Measurements from ENCODE around the gene PCSK5. TPM values are rescaled to one million over a fixed set of nuclear protein-coding genes. Genes with fewer than 3 reads are reported as not detected.

The PCSK5 gene
- total RNA-seq, 1 donor from 2014 or later, result 30.7 TPM

GRCh38 chr9:75985515-75985914, 95.0 kb downstream of the PCSK5 start:
- no peak for DNase-seq (ENCODE audit: extremely low spot score, unreplicated experiment)
- Mint-ChIP-seq H3K36me3 (peaks cover 5% of the 10 kb centered on the region), H3K4me1 (ENCODE audit: unreplicated experiment) (peaks cover 6% of the 10 kb centered on the region), H3K27ac (no peak overlapping the region), H3K4me3 (no peak overlapping the region), H3K9me3 (no peaks in the 10 kb centered on the region), H3K27me3 (no peaks in the 10 kb centered on the region)
- no peak for TF ChIP-seq CTCF (conservative IDR thresholded peaks at IDR 0.05)

- Mint-ChIP-seq H3K4me1 (ENCODE audit: unreplicated experiment) (peaks cover 6% of the 10 kb centered on the region), H3K27ac (no peak overlapping the region), H3K27me3 (no peaks in the 10 kb centered on the region), H3K4me3 (no peak overlapping the region), H3K9me3 (peaks cover 3% of the 10 kb centered on the region), H3K36me3 (peaks cover 10% of the 10 kb centered on the region)
- TF ChIP-seq CTCF (conservative IDR thresholded peaks at IDR 0.05), result no peak
- DNase-seq (ENCODE audit: extremely low spot score, unreplicated experiment), result no peak
Measured at GRCh38 chr9:75988663-75989062, 98.2 kb downstream of the PCSK5 start.

DNA sequence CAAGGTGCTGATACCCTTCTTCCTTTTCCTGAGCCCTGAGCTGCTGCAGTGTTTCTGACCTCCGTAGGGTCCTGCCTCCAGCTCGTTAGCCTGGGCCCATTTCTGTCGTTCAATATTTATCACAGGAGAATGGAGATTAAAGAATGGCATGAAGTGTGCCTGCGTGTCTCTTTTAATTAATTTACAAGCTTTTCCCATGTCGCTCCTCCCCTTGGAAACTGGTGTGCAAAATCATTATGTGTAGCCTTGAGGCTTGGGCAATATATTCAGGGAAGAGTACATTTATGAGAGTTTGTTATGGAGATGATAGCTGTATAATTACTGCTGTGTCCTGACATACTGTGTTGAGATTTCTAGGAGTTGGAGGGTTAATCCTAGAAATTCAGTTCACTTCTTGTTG, 99.7 kb downstream of the PCSK5 start:
- peaks cover 5% of the 10 kb centered on the region for H3K27me3 Mint-ChIP-seq
- TF ChIP-seq CTCF (conservative IDR thresholded peaks at IDR 0.05), result no peak
- no peak overlapping the region for H3K27ac Mint-ChIP-seq
- DNase-seq (ENCODE audit: extremely low spot score, unreplicated experiment), result no peak
- H3K36me3 Mint-ChIP-seq, result peaks cover 20% of the 10 kb centered on the region
- H3K4me1 Mint-ChIP-seq (ENCODE audit: unreplicated experiment), result peaks cover 6% of the 10 kb centered on the region
- H3K9me3 Mint-ChIP-seq, result peaks cover 3% of the 10 kb centered on the region
- no peak overlapping the region for H3K4me3 Mint-ChIP-seq

GRCh38 chr9:75990576-75991304, 100.3 kb downstream of the PCSK5 start:
- TF ChIP-seq CTCF (conservative IDR thresholded peaks at IDR 0.05), result no peak
- no peak overlapping the region for H3K27ac Mint-ChIP-seq
- peaks cover 6% of the 10 kb centered on the region for H3K4me1 Mint-ChIP-seq (ENCODE audit: unreplicated experiment)
- H3K4me3 Mint-ChIP-seq, result no peak overlapping the region
- peaks cover 20% of the 10 kb centered on the region for H3K36me3 Mint-ChIP-seq
- DNase-seq (ENCODE audit: extremely low spot score, unreplicated experiment), result no peak
- H3K27me3 Mint-ChIP-seq, result peaks cover 5% of the 10 kb centered on the region
- peaks cover 3% of the 10 kb centered on the region for H3K9me3 Mint-ChIP-seq

DNA sequence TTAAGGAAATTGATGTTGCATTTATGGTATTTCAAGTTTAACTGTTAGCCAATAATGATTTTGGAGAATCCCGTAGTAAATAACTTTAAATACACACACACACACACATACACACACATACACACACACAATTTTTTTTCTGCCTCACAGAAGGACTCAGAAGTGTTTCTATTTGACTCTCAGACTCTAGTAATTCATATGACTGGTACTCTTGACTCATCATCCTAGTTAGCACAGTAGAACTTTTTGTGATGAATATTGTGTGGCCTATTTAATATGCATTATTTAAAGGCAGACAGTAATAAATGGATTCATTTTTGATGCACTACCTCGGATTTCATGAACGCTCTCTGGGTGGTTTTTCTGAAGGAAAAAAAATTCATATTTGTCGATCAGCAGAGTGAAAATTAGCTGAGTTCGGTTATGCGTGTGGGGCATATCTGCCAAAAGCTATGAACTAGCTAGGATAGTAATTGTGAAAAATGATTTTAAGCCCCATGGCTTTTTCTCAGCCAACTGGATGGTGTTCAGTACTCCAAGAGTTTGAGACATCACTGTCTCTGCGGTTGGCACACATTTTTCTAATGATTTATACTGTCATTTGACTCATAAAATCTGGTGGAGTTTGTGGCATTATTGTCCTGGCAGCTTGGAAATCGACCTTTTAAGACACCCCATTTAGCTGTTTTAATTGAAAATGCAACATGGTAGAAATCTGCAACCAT, 102.2 kb downstream of the PCSK5 start:
- Mint-ChIP-seq H3K9me3 (peaks cover 8% of the 10 kb centered on the region), H3K27ac (no peak overlapping the region), H3K36me3 (peaks cover 21% of the 10 kb centered on the region), H3K4me3 (no peak overlapping the region), H3K4me1 (ENCODE audit: unreplicated experiment) (peaks cover 15% of the 10 kb centered on the region), H3K27me3 (peaks cover 5% of the 10 kb centered on the region)
- no peak for TF ChIP-seq CTCF (conservative IDR thresholded peaks at IDR 0.05)
- no peak for DNase-seq (ENCODE audit: extremely low spot score, unreplicated experiment)
